ENCODE data around the gene TPST1. TPM values are rescaled to one million over a fixed set of nuclear protein-coding genes. Genes with fewer than 3 reads are reported as not detected.

TPST1 gene
- polyA plus RNA-seq, 1 of the 3 experiments (the other 2 are of a cell fraction) = 36.4 TPM

GRCh38 chr7:66277492-66277891, 72.4 kb downstream of the TPST1 start:
- Histone ChIP-seq H3K79me2 (ENCODE audit: insufficient read depth) (peaks cover 41% of the 10 kb centered on the region), H3K36me3 (replicated peaks in 1 of 2; ENCODE audit: control insufficient read depth in 1 of 2, insufficient read depth in 2 of 2, low read length in 1 of 2) (peaks cover 0 to 12% of the 10 kb centered on the region in 2 experiments), H4K20me1 (ENCODE audit: insufficient read depth) (no peaks in the 10 kb centered on the region), H3K9me2 (no peaks in the 10 kb centered on the region), H3K9ac (no peak overlapping the region), H3K27me3 (ENCODE audit: insufficient read depth) (no peaks in the 10 kb centered on the region), H3K4me2 (no peak overlapping the region), H3F3A (replicated peaks; ENCODE audit: insufficient read depth) (peaks cover 35% of the 10 kb centered on the region), H2AFZ (ENCODE audit: low read depth) (no peak overlapping the region), H3K4me3 (ENCODE audit: low read depth in 2 of 2, low read length in 1 of 2) (no peak overlapping the region), H3K4me1 (ENCODE audit: control insufficient read depth in 1 of 2, insufficient read depth in 2 of 2, low read depth in 1 of 2, low read length in 1 of 2) (peaks cover 5 to 18% of the 10 kb centered on the region in 2 experiments), H3K9me3 (peaks cover 3% of the 10 kb centered on the region; the same call in 1 of the 2 replicates), H3K27ac (ENCODE audit: low read depth in 2 of 2, low read length in 1 of 2) (no peak overlapping the region)
- ChIA-PET POLR2A (no interaction called here), CTCF (interaction anchor here (1.2 kb wide), 1 partner anchor 35 kb away, joined by 3 read pairs; no protein-coding TSS in a partner anchor)
- TF ChIP-seq TAF1 (IDR thresholded peaks at IDR 0.05; ENCODE audit: borderline replicate concordance, low read depth, low read length) (no peak), FOXM1 (IDR thresholded peaks at IDR 0.05; ENCODE audit: low read depth) (no peak), EZH2phosphoT487 (IDR thresholded peaks at IDR 0.05; ENCODE audit: borderline replicate concordance, low read depth) (no peak), TCF12 (IDR thresholded peaks at IDR 0.05) (no peak)
- no peak for DNase-seq

GRCh38 chr7:66279912-66280311, 74.8 kb downstream of the TPST1 start:
- no peak overlapping the region for H2AFZ ChIP-seq (ENCODE audit: low read depth)
- DNase-seq = no peak
- H3K79me2 ChIP-seq (ENCODE audit: insufficient read depth) = peaks cover 62% of the 10 kb centered on the region
- ChIA-PET CTCF (interaction anchor here (0.8 to 1.1 kb wide), 2 partner anchors 11 to 30 kb away, joined by 3 to 4 read pairs; no protein-coding TSS in a partner anchor), POLR2A (interaction anchor here (0.9 kb wide), 1 partner anchor 75 kb away, joined by 3 read pairs; the partner anchor contains the start of gene TPST1)
- 90% methylated on average over 7 of the region's 7 CpGs for WGBS (ENCODE audit: low lambda C conversion rate)
- H3K36me3 ChIP-seq (replicated peaks in 1 of 2; ENCODE audit: control insufficient read depth in 1 of 2, insufficient read depth in 2 of 2, low read length in 1 of 2) = no peaks in the 10 kb centered on the region
- TF ChIP-seq RFX5 (IDR thresholded peaks at IDR 0.05; ENCODE audit: low read length) (no peak), JUND (IDR thresholded peaks at IDR 0.05) (no peak), CHD2 (IDR thresholded peaks at IDR 0.05; ENCODE audit: low read length, partially characterized antibody) (no peak)
- H3K9me3 ChIP-seq = no peaks in the 10 kb centered on the region
- H3K4me3 ChIP-seq (ENCODE audit: low read depth in 2 of 2, low read length in 1 of 2) = no peak overlapping the region
- no peaks in the 10 kb centered on the region for H3K9me2 ChIP-seq
- no peaks in the 10 kb centered on the region for H3K27me3 ChIP-seq (ENCODE audit: insufficient read depth)
- H3K9ac ChIP-seq = no peak overlapping the region
- H4K20me1 ChIP-seq (ENCODE audit: insufficient read depth) = no peaks in the 10 kb centered on the region
- no peak overlapping the region for H3K27ac ChIP-seq (ENCODE audit: low read depth in 2 of 2, low read length in 1 of 2)
- peaks cover 6 to 32% of the 10 kb centered on the region in 2 experiments for H3K4me1 ChIP-seq (ENCODE audit: control insufficient read depth in 1 of 2, insufficient read depth in 2 of 2, low read depth in 1 of 2, low read length in 1 of 2)
- peaks cover 55% of the 10 kb centered on the region for H3F3A ChIP-seq (replicated peaks; ENCODE audit: insufficient read depth)
- H3K4me2 ChIP-seq = no peak overlapping the region

- Histone ChIP-seq H3K9me2 (no peaks in the 10 kb centered on the region), H3F3A (replicated peaks; ENCODE audit: insufficient read depth) (peaks cover 48% of the 10 kb centered on the region), H2AFZ (ENCODE audit: low read depth) (no peak overlapping the region), H3K4me1 (ENCODE audit: control insufficient read depth in 1 of 2, insufficient read depth in 2 of 2, low read depth in 1 of 2, low read length in 1 of 2) (peaks cover 6 to 32% of the 10 kb centered on the region in 2 experiments), H3K9ac (peak overlapping the region; percentile 51; the same call in 1 of the 2 replicates), H3K4me3 (ENCODE audit: low read depth in 2 of 2, low read length in 1 of 2) (0 out of 4 replicates have a peak overlapping the region, but pooled peaks of 1 of the 2 experiments have one; percentile 1), H3K9me3 (no peaks in the 10 kb centered on the region), H3K36me3 (replicated peaks in 1 of 2; ENCODE audit: control insufficient read depth in 1 of 2, insufficient read depth in 2 of 2, low read length in 1 of 2) (no peaks in the 10 kb centered on the region), H4K20me1 (ENCODE audit: insufficient read depth) (no peaks in the 10 kb centered on the region), H3K4me2 (peak overlapping the region; percentile 57), H3K79me2 (ENCODE audit: insufficient read depth) (peaks cover 77% of the 10 kb centered on the region), H3K27me3 (ENCODE audit: insufficient read depth) (no peaks in the 10 kb centered on the region), H3K27ac (ENCODE audit: low read depth in 2 of 2, low read length in 1 of 2) (peak overlapping the region; percentile 80 to 94)
- no peak for DNase-seq
- ChIA-PET POLR2A (interaction anchor here (0.5 kb wide), 1 partner anchor 55 kb away, joined by 3 read pairs; no protein-coding TSS in a partner anchor), CTCF (interaction anchor here (0.6 to 1.1 kb wide), 3 partner anchors 13 to 69 kb away, joined by 3 to 4 read pairs (median 3); no protein-coding TSS in a partner anchor)
- 33% methylated on average over 8 of the region's 8 CpGs for WGBS (ENCODE audit: low lambda C conversion rate)
- no peak for TF ChIP-seq SMC3 (IDR thresholded peaks at IDR 0.05; ENCODE audit: low read depth, low read length)
- no peak for TF ChIP-seq EZH2phosphoT487 (IDR thresholded peaks at IDR 0.05; ENCODE audit: borderline replicate concordance, low read depth)
- TF ChIP-seq RXRA (IDR thresholded peaks at IDR 0.05; ENCODE audit: borderline replicate concordance, low read depth) = peak; percentile 76; the same call in 1 of the 2 replicates
- TF ChIP-seq FOSL2 (IDR thresholded peaks at IDR 0.05; ENCODE audit: borderline replicate concordance, low read depth) = peak; percentile 86
- peak; percentile 68 for TF ChIP-seq REST (IDR thresholded peaks at IDR 0.05; ENCODE audit: low read depth, low read length)
- TF ChIP-seq YY1 (IDR thresholded peaks at IDR 0.05; ENCODE audit: low read depth) = peak; percentile 72; the same call in 1 of the 2 replicates
- TF ChIP-seq MEF2A (IDR thresholded peaks at IDR 0.05; ENCODE audit: borderline replicate concordance, low read depth) = 0 out of 2 replicates have a peak, but pooled peaks have one; percentile 37
- peak; percentile 94 for TF ChIP-seq TEAD4 (IDR thresholded peaks at IDR 0.05; ENCODE audit: borderline replicate concordance, insufficient read depth)
- peak; percentile 91 for TF ChIP-seq JUND (IDR thresholded peaks at IDR 0.05)
- peak; percentile 95 for TF ChIP-seq TCF12 (IDR thresholded peaks at IDR 0.05)
- peak; percentile 68; the same call in 1 of the 2 replicates for TF ChIP-seq FOXM1 (IDR thresholded peaks at IDR 0.05; ENCODE audit: low read depth)
- TF ChIP-seq GATA2 (CRISPR knock-in tag; IDR thresholded peaks at IDR 0.05) = no peak
- no peak; the same call in 1 of the 2 replicates for TF ChIP-seq MXI1 (IDR thresholded peaks at IDR 0.05; ENCODE audit: low read depth, low read length)
- peak; percentile 28; the same call in 1 of the 2 replicates for TF ChIP-seq TAF1 (IDR thresholded peaks at IDR 0.05; ENCODE audit: borderline replicate concordance, low read depth, low read length)
Observed at GRCh38 chr7:66281678-66282590, 76.8 kb downstream of the TPST1 start.

Data from SK-N-SH (cell line).